ENCODE data around the gene LRRC34. TPM values are rescaled to one million over a fixed set of nuclear protein-coding genes. Genes with fewer than 3 reads are reported as not detected.

The LRRC34 gene
- total and polyA plus RNA-seq, 9 of the 15 experiments (the other 6 are each of a cell fraction or from before 2014, with no cell fraction given) = 0.17 to 0.30 TPM; not detected in 7

- TF ChIP-seq ZNF449 (CRISPR knock-in tag; IDR thresholded peaks at IDR 0.05) = no peak
These were observed 15.0 kb upstream of the LRRC34 start (continued) for GRCh38 chr3:169827712-169828111.

- no peak for ATAC-seq
- no peaks in the 10 kb centered on the region for H3K36me3 ChIP-seq (ENCODE audit: control insufficient read depth, insufficient read depth, low read length)
- no peak for FAIRE-seq
- H3K79me2 ChIP-seq (ENCODE audit: control insufficient read depth, insufficient read depth, low read length) = no peaks in the 10 kb centered on the region
- no peak overlapping the region for H3K4me3 ChIP-seq
- H3K9ac ChIP-seq (ENCODE audit: insufficient read depth in 1 of 2, low read depth in 2 of 2, low read length in 2 of 2) = no peak overlapping the region
- H3K9me3 ChIP-seq (replicated peaks; ENCODE audit: control insufficient read depth, insufficient read depth, low read depth, low read length) = no peaks in the 10 kb centered on the region
- H3K27me3 ChIP-seq (ENCODE audit: control insufficient read depth in 2 of 2, insufficient read depth in 2 of 2, low read length in 2 of 2) = peaks cover 5 to 15% of the 10 kb centered on the region in 2 experiments
- no peak overlapping the region for H3K27ac ChIP-seq (ENCODE audit: extremely low read depth, low read depth, low read length)
- H2AFZ ChIP-seq (ENCODE audit: low read depth, low read length) = no peak overlapping the region
- no peak for TF ChIP-seq ZNF347 (CRISPR knock-in tag; IDR thresholded peaks at IDR 0.05; ENCODE audit: low read depth)
- TF ChIP-seq ZBTB9 (CRISPR knock-in tag; IDR thresholded peaks at IDR 0.05) = no peak
- no peak for TF ChIP-seq NFXL1 (CRISPR knock-in tag; IDR thresholded peaks at IDR 0.05)
- TF ChIP-seq CBX3 (IDR thresholded peaks at IDR 0.05; ENCODE audit: borderline replicate concordance in 1 of 2, low read length in 2 of 2) = no peak
- TF ChIP-seq ZNF717 (CRISPR knock-in tag; IDR thresholded peaks at IDR 0.05) = no peak
- no peak for TF ChIP-seq EP400 (IDR thresholded peaks at IDR 0.05)
- no peak for TF ChIP-seq ZNF408 (CRISPR knock-in tag; IDR thresholded peaks at IDR 0.05; ENCODE audit: low read depth)
- TF ChIP-seq MTF1 (CRISPR knock-in tag; IDR thresholded peaks at IDR 0.05; ENCODE audit: borderline replicate concordance) = no peak
- TF ChIP-seq ZNF76 (CRISPR knock-in tag; IDR thresholded peaks at IDR 0.05; ENCODE audit: borderline replicate concordance) = no peak
- no peak for TF ChIP-seq GABPA (tag; conservative IDR thresholded peaks at IDR 0.05; ENCODE audit: low read depth)
- no peak for TF ChIP-seq POLR3A (IDR thresholded peaks at IDR 0.05; ENCODE audit: borderline replicate concordance, extremely low read depth, insufficient read depth, insufficient read length)
- TF ChIP-seq RUNX1 (IDR thresholded peaks at IDR 0.05; ENCODE audit: low read depth) = no peak
- TF ChIP-seq TCF15 (CRISPR knock-in tag; IDR thresholded peaks at IDR 0.05) = no peak
- TF ChIP-seq E2F8 (IDR thresholded peaks at IDR 0.05; ENCODE audit: low read depth, partially characterized antibody) = no peak
- in situ Hi-C loops (cut with MboI) = no loop called here
- intact Hi-C loops (cut with micrococcal nuclease) = no loop called here
- BruUV-seq (replicated peaks) = no TSS peak
- WGBS (ENCODE audit: insufficient coverage, low coverage, missing lambda C conversion rate) = 28% methylated on average over 3 of the region's 3 CpGs
- no peaks in the 10 kb centered on the region for H4K20me1 ChIP-seq (replicated peaks; ENCODE audit: control insufficient read depth, insufficient read depth, low read length)
- CTCF ChIA-PET (ENCODE audit: low intra/inter-chr PET ratio) = no interaction called here
- DNase-seq (ENCODE audit: extremely low read depth in 1 of 4, low spot score in 3 of 4) = no peak
- POLR2A ChIA-PET = interaction anchor here (1.3 kb wide), 1 partner anchor 15 kb away, joined by 4 read pairs; no protein-coding TSS in a partner anchor
- H3K4me2 ChIP-seq (ENCODE audit: insufficient read depth, low read length) = no peak overlapping the region
- peaks cover 0 to 5% of the 10 kb centered on the region in 2 experiments; a peak in 2 of 5 replicates for H3K4me1 ChIP-seq (replicated peaks in 1 of 2; ENCODE audit: control insufficient read depth in 2 of 2, insufficient read depth in 2 of 2, low read length in 2 of 2)
- H3K9me1 ChIP-seq (ENCODE audit: control insufficient read depth, insufficient read depth, low read length) = no peaks in the 10 kb centered on the region
These were observed 12.6 kb upstream of the LRRC34 start for GRCh38 chr3:169825316-169825715.
